WTC11 (cell line): ENCODE results near the gene ALCAM. TPM values are rescaled to one million over a fixed set of nuclear protein-coding genes. Genes with fewer than 3 reads are reported as not detected.

Experiments
- ATAC-seq: fragments of 200-7000 bp; cut with Tn5 transposase; 2 replicates; pipeline ENCODE4 v1.10.0; 2021; ENCODE audit warnings: mild to moderate bottlenecking, moderate library complexity
- CTCF ChIA-PET: fragments of 300-600 bp; sonication (Branson Sonifier 250); formaldehyde crosslinking; loops from one replicate; lab custom pipeline; 2021; ENCODE audit warnings: antibody characterized with exemption; lab: Charles Lee
- POLR2A ChIA-PET: fragments of 350-600 bp; sonication (Branson Sonifier 250); formaldehyde crosslinking; loops from one replicate; lab custom pipeline; 2021; ENCODE audit warnings: antibody characterized with exemption; lab: Charles Lee
- DNase-seq: peaks from one replicate; pipeline ENCODE4 v3.0.0; 2021; ENCODE audit warnings: low spot score
- H3K27ac Mint-ChIP-seq: 2 replicates; pipeline ENCODE4 v1.8.0; 2021; ENCODE audit warnings: mixed read lengths
- H3K27me3 Mint-ChIP-seq: 2 replicates; pipeline ENCODE4 v1.8.0; 2021; ENCODE audit warnings: low read depth, mild to moderate bottlenecking, moderate library complexity, mixed read lengths
- H3K36me3 Mint-ChIP-seq: 2 replicates; pipeline ENCODE4 v1.8.0; 2021; ENCODE audit warnings: mixed read lengths
- H3K4me1 Mint-ChIP-seq: 2 replicates; pipeline ENCODE4 v1.8.0; 2022; ENCODE audit warnings: mixed read lengths
- H3K4me3 Mint-ChIP-seq: 2 replicates; pipeline ENCODE4 v1.8.0; 2021; ENCODE audit warnings: mild to moderate bottlenecking, moderate library complexity, mixed read lengths
- H3K9me3 Mint-ChIP-seq: 2 replicates; pipeline ENCODE4 v1.8.0; 2021; ENCODE audit warnings: mixed read lengths
- ATF6 ChIP-seq: sonication (generic); formaldehyde crosslinking; IDR thresholded peaks from 2 replicates; pipeline ENCODE4 v1.8.1; 2023; ENCODE audit warnings: mild to moderate bottlenecking, missing genetic modification reagents
- EMX1 ChIP-seq: fragments of 250-450 bp; sonication (Bioruptor Pico); IDR thresholded peaks from 2 replicates; pipeline ENCODE4 v1.8.0; 2021; ENCODE audit warnings: mild to moderate bottlenecking
- KAT7 ChIP-seq: sonication (generic); formaldehyde crosslinking; IDR thresholded peaks from 2 replicates; pipeline ENCODE4 v1.8.1; 2023; ENCODE audit warnings: missing genetic modification reagents, mild to moderate bottlenecking, borderline replicate concordance
- MXD4 ChIP-seq: fragments of 250-450 bp; sonication (Bioruptor Pico); IDR thresholded peaks from 2 replicates; pipeline ENCODE4 v1.8.0; 2021; ENCODE audit warnings: mild to moderate bottlenecking, moderate library complexity, borderline replicate concordance
- MYBL2 ChIP-seq: sonication (generic); formaldehyde crosslinking; IDR thresholded peaks from 2 replicates; pipeline ENCODE4 v1.8.1; 2023; ENCODE audit warnings: mild to moderate bottlenecking, moderate library complexity, missing genetic modification reagents
- TCF7 ChIP-seq: sonication (generic); formaldehyde crosslinking; IDR thresholded peaks from 2 replicates; pipeline ENCODE4 v1.8.0; 2022; ENCODE audit warnings: mild to moderate bottlenecking, low read depth, missing genetic modification reagents, moderate library complexity
- ZBTB21 ChIP-seq: sonication (generic); formaldehyde crosslinking; IDR thresholded peaks from 2 replicates; pipeline ENCODE4 v1.8.1; 2023; ENCODE audit warnings: mild to moderate bottlenecking, missing genetic modification reagents, borderline replicate concordance
- ZBTB43 ChIP-seq: sonication (generic); formaldehyde crosslinking; IDR thresholded peaks from 2 replicates; pipeline ENCODE4 v1.8.1; 2023; ENCODE audit warnings: mild to moderate bottlenecking, missing genetic modification reagents
- ZNF281 ChIP-seq: sonication (generic); formaldehyde crosslinking; IDR thresholded peaks from 2 replicates; pipeline ENCODE4 v1.8.0; 2023; ENCODE audit warnings: mild to moderate bottlenecking, missing genetic modification reagents
- ZNF416 ChIP-seq: fragments of 250-450 bp; sonication (Bioruptor Pico); IDR thresholded peaks from 2 replicates; pipeline ENCODE4 v1.9.0; 2021; ENCODE audit warnings: mild to moderate bottlenecking, inconsistent platforms
- total RNA-seq: library from RNA; stranded (reverse); gene quantifications from 3 replicates; pipeline ENCODE4 v1.2.3, GENCODE V29; 2021
- TF ChIP-seq, protein P1 (sequence below): sonication (generic); formaldehyde crosslinking; IDR thresholded peaks from 2 replicates; pipeline ENCODE4 v1.8.0; 2022; ENCODE audit warnings: mild to moderate bottlenecking, missing genetic modification reagents
- TF ChIP-seq, protein P2 (sequence below): sonication (generic); formaldehyde crosslinking; conservative IDR thresholded peaks from 2 replicates; pipeline ENCODE4 v1.8.1; 2023; ENCODE audit warnings: mild to moderate bottlenecking, low read depth, missing genetic modification reagents, moderate library complexity
- TF ChIP-seq, protein P3 (sequence below): fragments of 250-450 bp; sonication (Bioruptor Pico); IDR thresholded peaks from 2 replicates; pipeline ENCODE4 v1.9.0; 2021; ENCODE audit warnings: mild to moderate bottlenecking, borderline replicate concordance

Gene ALCAM
- total RNA-seq, 1 experiment from 2014 or later = 30.7 TPM

DNA sequence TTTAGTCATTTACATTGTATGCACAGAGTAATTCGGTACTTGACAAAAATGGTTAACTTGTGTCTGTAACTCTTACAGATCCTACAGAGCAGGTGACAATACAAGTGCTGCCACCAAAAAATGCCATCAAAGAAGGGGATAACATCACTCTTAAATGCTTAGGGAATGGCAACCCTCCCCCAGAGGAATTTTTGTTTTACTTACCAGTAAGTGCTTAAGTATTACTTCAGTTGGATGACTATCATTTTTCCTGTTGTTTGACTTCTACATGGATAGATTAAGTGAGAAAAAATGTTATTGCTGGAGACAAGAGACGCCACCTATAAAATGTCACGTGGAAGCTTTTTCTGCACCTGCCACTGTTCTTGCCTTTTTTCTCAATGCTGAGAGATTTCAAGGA, 173.2 kb downstream of the ALCAM start:
- ATAC-seq (no peak), DNase-seq (no peak)
- Mint-ChIP-seq H3K27ac (no peak overlapping the region), H3K4me3 (no peak overlapping the region), H3K9me3 (no peaks in the 10 kb centered on the region), H3K4me1 (peaks cover 8% of the 10 kb centered on the region), H3K27me3 (no peaks in the 10 kb centered on the region), H3K36me3 (peaks cover 4% of the 10 kb centered on the region; the same call in 1 of the 2 replicates)
- CTCF ChIA-PET = no interaction called here
- POLR2A ChIA-PET = no interaction called here
- TF ChIP-seq ZNF281 (CRISPR knock-in tag) (no peak), MXD4 (CRISPR knock-in tag) (no peak), KAT7 (CRISPR knock-in tag) (no peak), EMX1 (CRISPR knock-in tag) (no peak), ZBTB21 (no peak), ATF6 (CRISPR knock-in tag) (no peak), TCF7 (CRISPR knock-in tag) (no peak)
- TF ChIP-seq, protein P1, sequence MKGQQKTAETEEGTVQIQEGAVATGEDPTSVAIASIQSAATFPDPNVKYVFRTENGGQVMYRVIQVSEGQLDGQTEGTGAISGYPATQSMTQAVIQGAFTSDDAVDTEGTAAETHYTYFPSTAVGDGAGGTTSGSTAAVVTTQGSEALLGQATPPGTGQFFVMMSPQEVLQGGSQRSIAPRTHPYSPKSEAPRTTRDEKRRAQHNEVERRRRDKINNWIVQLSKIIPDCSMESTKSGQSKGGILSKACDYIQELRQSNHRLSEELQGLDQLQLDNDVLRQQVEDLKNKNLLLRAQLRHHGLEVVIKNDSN (CRISPR knock-in tag) = no peak
- TF ChIP-seq, protein P2, sequence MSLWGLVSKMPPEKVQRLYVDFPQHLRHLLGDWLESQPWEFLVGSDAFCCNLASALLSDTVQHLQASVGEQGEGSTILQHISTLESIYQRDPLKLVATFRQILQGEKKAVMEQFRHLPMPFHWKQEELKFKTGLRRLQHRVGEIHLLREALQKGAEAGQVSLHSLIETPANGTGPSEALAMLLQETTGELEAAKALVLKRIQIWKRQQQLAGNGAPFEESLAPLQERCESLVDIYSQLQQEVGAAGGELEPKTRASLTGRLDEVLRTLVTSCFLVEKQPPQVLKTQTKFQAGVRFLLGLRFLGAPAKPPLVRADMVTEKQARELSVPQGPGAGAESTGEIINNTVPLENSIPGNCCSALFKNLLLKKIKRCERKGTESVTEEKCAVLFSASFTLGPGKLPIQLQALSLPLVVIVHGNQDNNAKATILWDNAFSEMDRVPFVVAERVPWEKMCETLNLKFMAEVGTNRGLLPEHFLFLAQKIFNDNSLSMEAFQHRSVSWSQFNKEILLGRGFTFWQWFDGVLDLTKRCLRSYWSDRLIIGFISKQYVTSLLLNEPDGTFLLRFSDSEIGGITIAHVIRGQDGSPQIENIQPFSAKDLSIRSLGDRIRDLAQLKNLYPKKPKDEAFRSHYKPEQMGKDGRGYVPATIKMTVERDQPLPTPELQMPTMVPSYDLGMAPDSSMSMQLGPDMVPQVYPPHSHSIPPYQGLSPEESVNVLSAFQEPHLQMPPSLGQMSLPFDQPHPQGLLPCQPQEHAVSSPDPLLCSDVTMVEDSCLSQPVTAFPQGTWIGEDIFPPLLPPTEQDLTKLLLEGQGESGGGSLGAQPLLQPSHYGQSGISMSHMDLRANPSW = no peak

- Mint-ChIP-seq H3K27ac (no peak overlapping the region), H3K27me3 (no peaks in the 10 kb centered on the region), H3K9me3 (no peaks in the 10 kb centered on the region), H3K4me1 (peaks cover 15% of the 10 kb centered on the region), H3K4me3 (no peak overlapping the region), H3K36me3 (peaks cover 4% of the 10 kb centered on the region; the same call in 1 of the 2 replicates)
- DNase-seq = no peak
- ChIA-PET POLR2A (no interaction called here), CTCF (no interaction called here)
- TF ChIP-seq ZBTB43 (CRISPR knock-in tag) = no peak
- no peak for TF ChIP-seq MYBL2
- TF ChIP-seq ZNF416 (CRISPR knock-in tag) = no peak
- TF ChIP-seq, protein P3, sequence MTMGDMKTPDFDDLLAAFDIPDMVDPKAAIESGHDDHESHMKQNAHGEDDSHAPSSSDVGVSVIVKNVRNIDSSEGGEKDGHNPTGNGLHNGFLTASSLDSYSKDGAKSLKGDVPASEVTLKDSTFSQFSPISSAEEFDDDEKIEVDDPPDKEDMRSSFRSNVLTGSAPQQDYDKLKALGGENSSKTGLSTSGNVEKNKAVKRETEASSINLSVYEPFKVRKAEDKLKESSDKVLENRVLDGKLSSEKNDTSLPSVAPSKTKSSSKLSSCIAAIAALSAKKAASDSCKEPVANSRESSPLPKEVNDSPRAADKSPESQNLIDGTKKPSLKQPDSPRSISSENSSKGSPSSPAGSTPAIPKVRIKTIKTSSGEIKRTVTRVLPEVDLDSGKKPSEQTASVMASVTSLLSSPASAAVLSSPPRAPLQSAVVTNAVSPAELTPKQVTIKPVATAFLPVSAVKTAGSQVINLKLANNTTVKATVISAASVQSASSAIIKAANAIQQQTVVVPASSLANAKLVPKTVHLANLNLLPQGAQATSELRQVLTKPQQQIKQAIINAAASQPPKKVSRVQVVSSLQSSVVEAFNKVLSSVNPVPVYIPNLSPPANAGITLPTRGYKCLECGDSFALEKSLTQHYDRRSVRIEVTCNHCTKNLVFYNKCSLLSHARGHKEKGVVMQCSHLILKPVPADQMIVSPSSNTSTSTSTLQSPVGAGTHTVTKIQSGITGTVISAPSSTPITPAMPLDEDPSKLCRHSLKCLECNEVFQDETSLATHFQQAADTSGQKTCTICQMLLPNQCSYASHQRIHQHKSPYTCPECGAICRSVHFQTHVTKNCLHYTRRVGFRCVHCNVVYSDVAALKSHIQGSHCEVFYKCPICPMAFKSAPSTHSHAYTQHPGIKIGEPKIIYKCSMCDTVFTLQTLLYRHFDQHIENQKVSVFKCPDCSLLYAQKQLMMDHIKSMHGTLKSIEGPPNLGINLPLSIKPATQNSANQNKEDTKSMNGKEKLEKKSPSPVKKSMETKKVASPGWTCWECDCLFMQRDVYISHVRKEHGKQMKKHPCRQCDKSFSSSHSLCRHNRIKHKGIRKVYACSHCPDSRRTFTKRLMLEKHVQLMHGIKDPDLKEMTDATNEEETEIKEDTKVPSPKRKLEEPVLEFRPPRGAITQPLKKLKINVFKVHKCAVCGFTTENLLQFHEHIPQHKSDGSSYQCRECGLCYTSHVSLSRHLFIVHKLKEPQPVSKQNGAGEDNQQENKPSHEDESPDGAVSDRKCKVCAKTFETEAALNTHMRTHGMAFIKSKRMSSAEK (CRISPR knock-in tag) = no peak
- no peak for ATAC-seq
Observed at GRCh38 chr3:105542282-105543019, 175.7 kb downstream of the ALCAM start.
